GM21786 (cell line): ENCODE results near the gene RGS7.

ENCODE experiments used
- ATAC-seq: cut with Tn5 transposase; IDR thresholded peaks from one replicate; pipeline ENCODE4 v1.9.1; 2021; ENCODE audit not compliant: unreplicated experiment

Gene RGS7

GRCh38 chr1:240866724-240867123 lies 490.3 kb downstream of the RGS7 start:
- no peak for ATAC-seq

DNA sequence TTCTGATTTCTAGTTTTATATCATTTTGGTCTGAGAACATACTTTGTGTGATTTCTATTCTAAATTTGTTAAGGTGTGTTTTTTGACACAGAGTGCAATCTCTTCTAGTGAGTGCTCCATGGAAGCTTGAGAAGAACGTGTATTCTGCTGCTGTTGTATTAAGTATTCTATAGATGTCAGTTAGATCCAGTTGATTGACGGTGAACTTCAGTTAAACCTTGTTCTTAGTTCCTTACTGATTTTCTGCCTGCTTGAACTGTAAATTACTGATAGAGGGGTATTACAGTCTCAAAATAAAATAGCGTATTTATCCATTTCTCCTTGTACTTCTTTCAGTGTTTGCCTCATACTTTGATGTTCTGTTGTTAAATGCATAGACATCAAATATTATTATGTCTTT lies 497.0 kb downstream of the RGS7 start:
- ATAC-seq, result no peak

- ATAC-seq, result no peak
Measured at GRCh38 chr1:240854367-240854766, 502.6 kb downstream of the RGS7 start.

GRCh38 chr1:240847325-240847724 lies 509.7 kb downstream of the RGS7 start:
- ATAC-seq, result no peak

- ATAC-seq, result no peak
Measured at GRCh38 chr1:240844486-240844885, 512.5 kb downstream of the RGS7 start.

GRCh38 chr1:240843798-240844197 lies 513.2 kb downstream of the RGS7 start:
- ATAC-seq, result no peak

DNA sequence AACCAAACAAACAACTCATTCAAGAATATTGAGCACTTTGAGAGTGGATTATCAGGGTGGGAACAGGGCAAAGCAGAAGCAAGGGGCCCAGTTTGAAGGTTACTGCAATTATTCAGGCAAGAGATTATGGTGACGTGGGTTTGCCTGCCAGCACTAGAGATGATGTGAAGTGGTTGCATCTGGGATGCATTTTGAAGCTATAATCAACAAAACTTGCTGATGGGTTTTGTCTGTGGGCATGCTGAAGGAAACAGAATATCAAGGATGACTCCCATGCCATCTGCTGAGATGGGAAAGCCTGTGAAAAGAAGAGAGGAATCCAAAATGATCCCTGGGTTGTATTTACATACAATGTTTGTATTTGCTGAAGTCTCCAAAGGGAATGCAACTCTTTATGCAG lies 520.7 kb downstream of the RGS7 start:
- no peak for ATAC-seq

DNA sequence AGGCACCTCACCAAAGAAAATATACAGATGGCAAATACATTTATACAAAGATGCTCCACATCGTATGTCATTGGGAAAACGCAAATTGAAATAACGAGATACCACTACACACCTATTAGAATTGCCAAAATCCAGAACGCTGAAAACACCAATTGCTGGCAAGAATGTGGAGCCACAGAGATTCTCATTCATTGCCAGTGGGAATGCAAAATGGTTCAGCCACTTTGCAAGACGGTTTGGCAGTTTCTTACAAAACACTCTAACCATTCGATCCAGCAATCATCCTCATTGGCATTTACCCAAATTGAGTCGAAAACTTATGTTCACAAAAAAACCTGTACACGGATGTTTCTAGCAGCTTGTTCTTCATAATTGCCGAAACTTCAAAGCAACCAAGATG lies 521.7 kb downstream of the RGS7 start:
- no peak for ATAC-seq

DNA sequence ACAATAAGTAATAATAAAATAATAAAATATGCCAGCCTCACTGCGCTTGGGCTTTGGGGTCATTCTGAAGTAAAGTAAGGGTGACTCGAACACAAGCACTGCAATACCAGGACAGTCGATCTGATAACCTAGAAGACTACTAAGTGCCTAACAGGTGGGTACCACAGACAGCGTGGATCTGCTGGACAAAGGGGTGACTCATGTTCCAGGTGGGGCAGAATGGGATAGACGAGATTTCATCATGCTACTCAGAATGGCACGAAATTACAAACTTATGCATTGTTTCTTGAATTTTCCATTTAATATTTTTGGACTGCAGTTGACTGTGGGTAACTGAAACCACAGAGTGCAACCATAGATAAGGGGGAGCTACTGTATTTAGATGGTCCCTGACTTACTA lies 523.9 kb downstream of the RGS7 start:
- ATAC-seq, result no peak

DNA sequence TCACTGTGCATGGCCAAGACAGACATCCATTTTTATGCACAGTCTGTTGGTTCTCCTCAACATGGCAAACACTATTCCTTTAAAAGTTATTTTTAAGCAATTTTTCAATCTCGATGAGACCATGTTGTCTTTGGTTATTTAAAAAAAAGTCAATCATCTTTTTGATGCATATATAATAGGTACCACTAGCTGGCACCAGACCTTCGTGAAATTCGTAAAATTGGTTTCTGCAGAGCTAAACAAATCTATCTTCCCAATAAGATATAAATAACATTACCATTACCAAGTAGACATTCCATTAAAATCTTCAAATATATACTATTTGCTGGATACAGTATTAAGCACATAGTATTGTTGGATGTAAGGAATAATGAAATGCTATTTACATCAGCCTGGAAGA lies 525.1 kb downstream of the RGS7 start:
- ATAC-seq, result no peak

DNA sequence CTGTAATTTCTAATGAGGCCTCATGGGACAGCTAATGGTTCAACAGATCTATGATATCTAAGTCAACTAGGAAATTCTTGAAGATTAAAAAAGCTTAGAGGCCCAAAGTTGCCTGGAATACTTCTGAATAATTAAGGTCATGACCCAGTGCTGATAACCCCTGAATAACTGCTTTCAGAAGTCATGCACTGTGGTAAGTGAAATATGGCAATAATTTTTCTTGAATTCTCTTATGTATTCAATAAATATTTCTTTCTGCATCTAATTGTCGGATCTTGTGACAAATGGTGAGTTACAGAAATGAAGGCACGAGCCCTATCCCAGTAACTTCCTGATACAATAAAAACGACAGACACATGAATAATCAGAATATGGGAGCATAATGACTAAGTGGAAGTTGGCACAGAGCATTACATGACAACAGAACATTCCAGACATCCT lies 525.8 kb downstream of the RGS7 start:
- no peak for ATAC-seq

- no peak for ATAC-seq
Measured at GRCh38 chr1:240829487-240829886, 527.5 kb downstream of the RGS7 start.

GRCh38 chr1:240827786-240828185 lies 529.2 kb downstream of the RGS7 start:
- ATAC-seq, result no peak

GRCh38 chr1:240824238-240824637 lies 532.8 kb downstream of the RGS7 start:
- ATAC-seq, result no peak

GRCh38 chr1:240823357-240823756 lies 533.6 kb downstream of the RGS7 start:
- no peak for ATAC-seq

DNA sequence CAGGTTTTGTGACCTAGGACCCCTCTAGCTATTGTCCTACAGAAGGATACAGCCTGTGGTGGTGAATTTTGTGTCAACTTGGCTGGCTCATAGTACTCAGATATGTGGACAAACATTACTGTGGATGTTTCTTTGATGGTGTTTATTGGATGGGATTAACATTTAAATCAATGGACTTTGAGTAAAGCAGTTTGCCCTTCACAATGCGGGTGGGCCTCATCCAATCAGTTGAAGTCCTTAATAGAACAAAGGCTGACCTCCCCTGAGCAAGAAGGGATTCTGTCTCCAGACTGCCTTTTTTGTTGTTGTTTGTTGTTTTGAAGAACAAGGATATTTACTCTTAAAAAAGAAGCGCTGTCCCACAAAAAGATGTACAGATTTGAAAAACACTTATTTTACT lies 535.1 kb downstream of the RGS7 start:
- ATAC-seq, result no peak

DNA sequence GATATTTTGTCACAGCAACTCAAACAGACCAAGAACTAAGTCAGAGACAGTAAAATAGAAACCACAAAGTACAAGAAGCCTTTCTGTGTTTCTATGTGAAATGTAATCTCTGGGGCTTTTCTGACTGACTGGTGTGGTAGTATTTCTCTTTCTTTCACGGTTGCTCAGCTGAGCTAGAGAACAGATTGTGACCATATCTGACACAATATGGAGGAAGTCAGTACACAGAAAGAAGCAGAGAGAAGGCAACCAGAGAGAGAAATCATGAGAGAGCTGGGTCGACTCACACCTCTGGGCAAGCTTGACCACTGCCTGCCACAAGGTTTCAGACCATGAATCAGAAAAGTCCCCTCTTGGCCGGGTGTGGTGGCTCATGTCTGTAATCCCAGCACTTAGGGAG lies 536.2 kb downstream of the RGS7 start:
- ATAC-seq, result peak; percentile 50

DNA sequence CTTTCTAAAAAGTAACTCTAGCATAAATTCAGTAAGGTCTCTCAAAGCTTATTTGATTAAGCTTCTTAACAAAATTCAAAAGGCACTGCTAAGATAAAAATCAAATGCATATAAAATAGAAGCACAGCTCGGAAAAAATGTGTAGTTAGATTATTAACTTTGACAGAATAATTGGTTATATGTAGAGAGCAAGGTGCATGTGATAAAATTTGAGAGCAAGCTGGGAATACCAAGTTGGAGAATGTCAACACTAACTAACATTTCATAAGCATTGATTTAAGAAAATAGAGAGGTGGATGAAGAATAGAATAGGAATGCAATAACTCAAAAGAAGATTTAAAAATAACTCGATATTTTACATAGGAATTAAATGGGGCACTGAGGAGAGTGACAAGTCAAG lies 540.5 kb downstream of the RGS7 start:
- ATAC-seq, result no peak

- no peak for ATAC-seq
Measured at GRCh38 chr1:240813720-240814119, 543.3 kb downstream of the RGS7 start.

GRCh38 chr1:240811256-240811655 lies 545.7 kb downstream of the RGS7 start:
- no peak for ATAC-seq

- ATAC-seq, result no peak
Measured at GRCh38 chr1:240808381-240808780, 548.6 kb downstream of the RGS7 start.

GRCh38 chr1:240806200-240806745 lies 550.7 kb downstream of the RGS7 start:
- ATAC-seq, result no peak

GRCh38 chr1:240804475-240804874 lies 552.5 kb downstream of the RGS7 start:
- ATAC-seq, result no peak

- ATAC-seq, result no peak
Measured at GRCh38 chr1:240803151-240803550, 553.9 kb downstream of the RGS7 start.
